Omental fat pad (tissue), 4 donors: ENCODE measurements around the gene PSMG4. TPM values are rescaled to one million over a fixed set of nuclear protein-coding genes. Genes with fewer than 3 reads are reported as not detected.

Experiments used
- ATAC-seq: fragments of 150-250 bp; one replicate; pipeline ENCODE4 v1.9.1; 2016; ENCODE audit warnings: mild to moderate bottlenecking, moderate library complexity; ENCODE audit not compliant: low FRiP score
- DNase-seq: peaks from one replicate; pipeline ENCODE4 v3.0.0-alpha.2; 2019; ENCODE audit warnings: low spot score
- CTCF ChIP-seq, 3 donors: fragments of 450-650 bp; IDR thresholded peaks; one replicate each; pipeline ENCODE4 v1.5.1; 2016 to 2017; ENCODE audit warnings: antibody characterized with exemption in 3 of 3, mild to moderate bottlenecking in 3 of 3, moderate library complexity in 2 of 3
- total RNA-seq, 4 donors: library from RNA; depleted of rRNA; stranded (reverse); fragments of >200 nt; gene quantifications; one replicate each; pipeline ENCODE4 v1.1.0, GENCODE V29; 2016

The PSMG4 gene
- total RNA-seq, 4 donors from 2014 or later: 6.8 to 25.2 (median 23.3) TPM

GRCh38 chr6:3230900-3231246 lies 27.9 kb upstream of the PSMG4 start:
- DNase-seq (no peak), ATAC-seq (peak; percentile 1)
- no peak for TF ChIP-seq CTCF (IDR thresholded peaks at IDR 0.05)

- no peak for TF ChIP-seq CTCF (IDR thresholded peaks at IDR 0.05)
- ATAC-seq (peak; percentile 80), DNase-seq (peak; percentile 71)
Measured at GRCh38 chr6:3231247-3232016, 27.3 kb upstream of the PSMG4 start.

GRCh38 chr6:3232017-3232945 lies 26.5 kb upstream of the PSMG4 start:
- ATAC-seq (no peak), DNase-seq (no peak)
- TF ChIP-seq CTCF (IDR thresholded peaks at IDR 0.05): no peak

GRCh38 chr6:3233321-3233720 lies 25.4 kb upstream of the PSMG4 start:
- ATAC-seq: no peak

GRCh38 chr6:3233904-3234303 lies 24.8 kb upstream of the PSMG4 start:
- DNase-seq: no peak
- no peak for TF ChIP-seq CTCF (IDR thresholded peaks at IDR 0.05)
- ATAC-seq: no peak

More at GRCh38 chr6:3233321-3233720, 25.4 kb upstream of the PSMG4 start:
- TF ChIP-seq CTCF (IDR thresholded peaks at IDR 0.05): no peak
- DNase-seq: no peak

- ATAC-seq (no peak), DNase-seq (no peak)
- TF ChIP-seq CTCF (IDR thresholded peaks at IDR 0.05): no peak
Measured at GRCh38 chr6:3235486-3235885, 23.3 kb upstream of the PSMG4 start.
